Uterus (tissue), 4 donors: ENCODE results near the gene RARS2. TPM values are rescaled to one million over a fixed set of nuclear protein-coding genes. Genes with fewer than 3 reads are reported as not detected.

Experiments
- DNase-seq, 2 donors: peaks; one replicate each; pipeline ENCODE4 v3.0.0-alpha.2; 2019 to 2020
- H3K27ac ChIP-seq, 2 donors: fragments of 200-600 bp; sonication (generic); 1 replicate in 1 of 2; 2 replicates in 1 of 2; pipeline ENCODE4 v1.5.1; 2016 to 2018
- H3K27me3 ChIP-seq, 2 donors: fragments of 200-600 bp; sonication (generic); one replicate each; pipeline ENCODE4 v1.5.1; 2018 to 2019; ENCODE audit warnings: control low read depth in 1 of 2
- H3K36me3 ChIP-seq, 2 donors: fragments of 200-600 bp; sonication (generic); one replicate each; pipeline ENCODE4 v1.5.1; 2019; ENCODE audit warnings: control low read depth in 1 of 2
- H3K4me1 ChIP-seq, 2 donors: fragments of 200-600 bp; sonication (generic); one replicate each; pipeline ENCODE4 v1.5.1; 2018 to 2019; ENCODE audit warnings: control low read depth in 1 of 2
- H3K4me3 ChIP-seq, 2 donors: fragments of 200-600 bp; sonication (generic); 1 replicate in 1 of 2; 2 replicates in 1 of 2; pipeline ENCODE4 v1.5.1; 2018 to 2019; ENCODE audit warnings: mild to moderate bottlenecking in 1 of 2
- H3K9me3 ChIP-seq, 2 donors: fragments of 200-600 bp; sonication (generic); one replicate each; pipeline ENCODE4 v1.5.1; 2019; ENCODE audit warnings: control low read depth in 1 of 2
- POLR2A ChIP-seq, 2 donors: fragments of 450-650 bp; IDR thresholded peaks; one replicate each; pipeline ENCODE4 v1.6.1; 2016; ENCODE audit warnings: antibody characterized with exemption in 2 of 2, mild to moderate bottlenecking in 1 of 2, moderate library complexity in 1 of 2
- intact Hi-C: fragments of 100-400 bp; cut with DNase I; formaldehyde crosslinking; loops from one replicate; pipeline ENCODE4 v1.15.1; 2023; ENCODE audit warnings: low total_unique reads
- total RNA-seq, 4 donors: library from RNA; depleted of rRNA in 3 of 4; stranded (reverse); fragments of >200 nt in 3 of 4; gene quantifications; one replicate each; pipeline versions ENCODE4 v1.1.0 to v1.2.4, GENCODE V29; 2014 to 2023
- TF ChIP-seq, protein P1 (sequence below), 4 experiments: fragments of 200-600 bp in 2 of 4; fragments of 450-650 bp in 2 of 4; sonication (generic) in 2 of 4; IDR thresholded peaks; one replicate each; pipeline ENCODE4 v1.5.1; 2016 to 2019; ENCODE audit warnings: antibody characterized with exemption in 4 of 4, mild to moderate bottlenecking in 2 of 4, moderate library complexity in 1 of 4
- donor health status: DM: yes; HTN: yes; CAD: no.

RARS2 gene
- total RNA-seq, 4 donors from 2014 or later, result 15.6 to 61.3 (median 44.1) TPM

DNA sequence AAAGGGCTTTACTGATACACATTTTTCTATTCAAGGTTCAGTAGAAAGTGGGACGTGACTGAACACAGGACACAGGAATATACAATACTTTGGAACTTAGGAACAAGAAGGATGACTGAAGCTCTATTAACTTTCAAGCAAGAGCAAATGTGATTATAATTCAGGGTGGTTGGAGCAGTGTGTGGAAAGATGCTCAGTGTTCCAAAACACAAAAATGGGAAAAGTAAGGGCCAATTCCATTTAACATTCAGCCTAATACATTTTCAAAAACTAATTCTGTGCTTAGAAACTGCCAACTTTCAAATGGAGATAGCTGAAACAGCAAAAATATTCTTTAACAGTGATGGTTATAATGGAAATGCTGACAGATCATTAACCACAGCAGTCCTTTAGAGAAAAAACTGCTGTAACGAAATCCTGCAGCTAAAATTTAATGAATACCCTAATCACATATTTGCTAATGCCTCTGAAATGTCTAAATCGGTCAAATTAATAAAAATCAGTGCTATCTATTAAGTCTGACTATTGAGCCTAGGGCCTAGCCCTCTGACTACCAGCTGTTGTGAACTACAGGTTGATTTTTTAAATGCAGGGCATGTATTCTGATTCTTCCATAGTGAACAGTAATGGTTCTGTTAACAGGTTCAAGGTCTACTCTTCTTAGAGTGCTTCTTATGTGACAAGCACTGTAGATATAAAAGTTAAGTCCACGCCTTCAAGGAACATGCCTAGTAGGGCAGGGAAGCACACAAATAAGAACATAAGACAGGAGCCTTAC, 45.9 kb downstream of the RARS2 start:
- no peaks in the 10 kb centered on the region for H3K27me3 ChIP-seq
- H3K4me3 ChIP-seq, result no peak overlapping the region
- H3K9me3 ChIP-seq, result no peaks in the 10 kb centered on the region
- no peaks in the 10 kb centered on the region for H3K36me3 ChIP-seq
- H3K27ac ChIP-seq, result no peak overlapping the region
- H3K4me1 ChIP-seq, result no peaks in the 10 kb centered on the region
- intact Hi-C loops, result no loop called here
- TF ChIP-seq, protein P1, sequence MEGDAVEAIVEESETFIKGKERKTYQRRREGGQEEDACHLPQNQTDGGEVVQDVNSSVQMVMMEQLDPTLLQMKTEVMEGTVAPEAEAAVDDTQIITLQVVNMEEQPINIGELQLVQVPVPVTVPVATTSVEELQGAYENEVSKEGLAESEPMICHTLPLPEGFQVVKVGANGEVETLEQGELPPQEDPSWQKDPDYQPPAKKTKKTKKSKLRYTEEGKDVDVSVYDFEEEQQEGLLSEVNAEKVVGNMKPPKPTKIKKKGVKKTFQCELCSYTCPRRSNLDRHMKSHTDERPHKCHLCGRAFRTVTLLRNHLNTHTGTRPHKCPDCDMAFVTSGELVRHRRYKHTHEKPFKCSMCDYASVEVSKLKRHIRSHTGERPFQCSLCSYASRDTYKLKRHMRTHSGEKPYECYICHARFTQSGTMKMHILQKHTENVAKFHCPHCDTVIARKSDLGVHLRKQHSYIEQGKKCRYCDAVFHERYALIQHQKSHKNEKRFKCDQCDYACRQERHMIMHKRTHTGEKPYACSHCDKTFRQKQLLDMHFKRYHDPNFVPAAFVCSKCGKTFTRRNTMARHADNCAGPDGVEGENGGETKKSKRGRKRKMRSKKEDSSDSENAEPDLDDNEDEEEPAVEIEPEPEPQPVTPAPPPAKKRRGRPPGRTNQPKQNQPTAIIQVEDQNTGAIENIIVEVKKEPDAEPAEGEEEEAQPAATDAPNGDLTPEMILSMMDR (IDR thresholded peaks at IDR 0.05), result no peak
- TF ChIP-seq POLR2A (IDR thresholded peaks at IDR 0.05), result no peak
- no peak for DNase-seq

GRCh38 chr6:87541744-87542143, 48.0 kb downstream of the RARS2 start:
- Histone ChIP-seq H3K27ac (no peak overlapping the region), H3K4me1 (no peaks in the 10 kb centered on the region), H3K9me3 (no peaks in the 10 kb centered on the region), H3K27me3 (no peaks in the 10 kb centered on the region), H3K36me3 (no peaks in the 10 kb centered on the region), H3K4me3 (no peak overlapping the region)
- no peak for DNase-seq
- TF ChIP-seq, protein P1 (IDR thresholded peaks at IDR 0.05), result no peak
- TF ChIP-seq POLR2A (IDR thresholded peaks at IDR 0.05), result no peak
- intact Hi-C loops, result no loop called here

DNA sequence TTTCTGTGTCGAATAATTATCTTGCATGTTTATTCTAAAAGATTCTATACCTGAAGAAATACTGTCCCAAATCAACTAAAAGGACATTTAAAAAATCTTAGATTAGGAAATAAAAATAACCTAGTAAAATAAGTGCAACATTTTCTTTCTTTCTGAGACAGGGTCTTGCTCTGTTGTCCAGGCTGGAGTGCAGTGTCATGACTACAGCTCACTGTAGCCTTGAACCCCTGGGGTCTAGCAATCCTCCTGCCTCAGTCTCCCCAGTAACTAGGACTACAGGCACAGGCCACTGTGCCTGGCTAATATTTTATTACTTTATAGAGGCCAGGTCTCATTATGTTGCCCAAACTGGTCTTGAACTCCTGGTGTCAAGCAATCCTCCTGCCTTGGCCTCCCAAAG, 48.7 kb downstream of the RARS2 start:
- Histone ChIP-seq H3K36me3 (no peaks in the 10 kb centered on the region), H3K27ac (no peak overlapping the region), H3K27me3 (no peaks in the 10 kb centered on the region), H3K9me3 (no peaks in the 10 kb centered on the region), H3K4me3 (no peak overlapping the region), H3K4me1 (no peaks in the 10 kb centered on the region)
- DNase-seq, result no peak
- intact Hi-C loops, result no loop called here
- TF ChIP-seq POLR2A (IDR thresholded peaks at IDR 0.05), result no peak
- TF ChIP-seq, protein P1 (IDR thresholded peaks at IDR 0.05), result no peak

GRCh38 chr6:87540539-87540938, 49.2 kb downstream of the RARS2 start:
- Histone ChIP-seq H3K9me3 (no peaks in the 10 kb centered on the region), H3K27ac (no peak overlapping the region), H3K36me3 (no peaks in the 10 kb centered on the region), H3K27me3 (no peaks in the 10 kb centered on the region), H3K4me3 (no peak overlapping the region), H3K4me1 (no peaks in the 10 kb centered on the region)
- no peak for DNase-seq
- intact Hi-C loops, result no loop called here
- TF ChIP-seq, protein P1 (IDR thresholded peaks at IDR 0.05), result no peak
- no peak for TF ChIP-seq POLR2A (IDR thresholded peaks at IDR 0.05)

GRCh38 chr6:87539554-87539953, 50.2 kb downstream of the RARS2 start:
- Histone ChIP-seq H3K9me3 (no peaks in the 10 kb centered on the region), H3K27ac (no peak overlapping the region), H3K27me3 (no peaks in the 10 kb centered on the region), H3K4me3 (no peak overlapping the region), H3K4me1 (no peaks in the 10 kb centered on the region), H3K36me3 (no peaks in the 10 kb centered on the region)
- DNase-seq, result no peak
- TF ChIP-seq POLR2A (IDR thresholded peaks at IDR 0.05), result no peak
- TF ChIP-seq, protein P1 (IDR thresholded peaks at IDR 0.05), result no peak
- intact Hi-C loops, result no loop called here
